Activated T-cell treated with anti-CD3 and anti-CD28 coated beads, Interleukin-2, amount 50 U/mL, for 24 hours (primary cell): ENCODE measurements around the gene MTMR2.
A peak's percentile ranks its signal among the peaks of the same experiment; 100 is the strongest.

Experiments
- DNase-seq: peaks from one replicate; pipeline ENCODE4 v3.0.0-alpha.2; 2020
- H3K27ac Mint-ChIP-seq: 2 replicates; pipeline ENCODE4 v1.8.0; 2020; ENCODE audit warnings: mild to moderate bottlenecking, mixed read lengths
- H3K27me3 Mint-ChIP-seq: 2 replicates; pipeline ENCODE4 v1.8.0; 2020; ENCODE audit warnings: mixed read lengths
- H3K36me3 Mint-ChIP-seq: 2 replicates; pipeline ENCODE4 v1.8.0; 2020; ENCODE audit warnings: low read depth, mixed read lengths
- H3K4me1 Mint-ChIP-seq: 2 replicates; pipeline ENCODE4 v1.8.0; 2020; ENCODE audit warnings: low read depth, mixed read lengths
- H3K4me3 Mint-ChIP-seq: 2 replicates; pipeline ENCODE4 v1.8.0; 2020; ENCODE audit warnings: mild to moderate bottlenecking, moderate library complexity, mixed read lengths
- H3K9me3 Mint-ChIP-seq: 2 replicates; pipeline ENCODE4 v1.8.0; 2020; ENCODE audit warnings: mixed read lengths

The MTMR2 gene

GRCh38 chr11:95795627-95796295 lies 128.1 kb downstream of the MTMR2 start:
- peaks cover 62% of the 10 kb centered on the region for H3K36me3 Mint-ChIP-seq
- H3K27me3 Mint-ChIP-seq: no peaks in the 10 kb centered on the region
- H3K4me1 Mint-ChIP-seq: peaks cover 45% of the 10 kb centered on the region
- H3K27ac Mint-ChIP-seq: no peak overlapping the region
- no peak overlapping the region for H3K4me3 Mint-ChIP-seq
- no peak for DNase-seq
- H3K9me3 Mint-ChIP-seq: no peaks in the 10 kb centered on the region

- peaks cover 54% of the 10 kb centered on the region for H3K36me3 Mint-ChIP-seq
- H3K9me3 Mint-ChIP-seq: no peaks in the 10 kb centered on the region
- DNase-seq: no peak
- H3K4me3 Mint-ChIP-seq: peak overlapping the region; percentile 30
- H3K27me3 Mint-ChIP-seq: no peaks in the 10 kb centered on the region
- H3K4me1 Mint-ChIP-seq: peaks cover 45% of the 10 kb centered on the region
- H3K27ac Mint-ChIP-seq: peak overlapping the region; percentile 26
Measured at GRCh38 chr11:95794086-95794485, 129.8 kb downstream of the MTMR2 start.

- no peaks in the 10 kb centered on the region for H3K27me3 Mint-ChIP-seq
- H3K9me3 Mint-ChIP-seq: no peaks in the 10 kb centered on the region
- no peak for DNase-seq
- H3K36me3 Mint-ChIP-seq: peaks cover 62% of the 10 kb centered on the region
- peaks cover 46% of the 10 kb centered on the region for H3K4me1 Mint-ChIP-seq
- peak overlapping the region; percentile 48 for H3K4me3 Mint-ChIP-seq
- no peak overlapping the region for H3K27ac Mint-ChIP-seq
Measured at GRCh38 chr11:95793116-95793515, 130.8 kb downstream of the MTMR2 start.

- Mint-ChIP-seq H3K27ac (no peak overlapping the region), H3K9me3 (no peaks in the 10 kb centered on the region), H3K27me3 (no peaks in the 10 kb centered on the region), H3K4me3 (peak overlapping the region; percentile 48), H3K4me1 (peaks cover 50% of the 10 kb centered on the region), H3K36me3 (peaks cover 66% of the 10 kb centered on the region)
- DNase-seq: no peak
Measured at GRCh38 chr11:95792700-95793099, 131.2 kb downstream of the MTMR2 start.

GRCh38 chr11:95792200-95792599 lies 131.7 kb downstream of the MTMR2 start:
- H3K4me1 Mint-ChIP-seq: peaks cover 51% of the 10 kb centered on the region
- no peak for DNase-seq
- peaks cover 71% of the 10 kb centered on the region for H3K36me3 Mint-ChIP-seq
- H3K27me3 Mint-ChIP-seq: no peaks in the 10 kb centered on the region
- H3K27ac Mint-ChIP-seq: no peak overlapping the region
- no peaks in the 10 kb centered on the region for H3K9me3 Mint-ChIP-seq
- peak overlapping the region; percentile 96 for H3K4me3 Mint-ChIP-seq

- peaks cover 75% of the 10 kb centered on the region for H3K36me3 Mint-ChIP-seq
- H3K4me1 Mint-ChIP-seq: peaks cover 55% of the 10 kb centered on the region
Measured at GRCh38 chr11:95791709-95792033, 132.2 kb downstream of the MTMR2 start.

GRCh38 chr11:95790933-95791708 lies 132.8 kb downstream of the MTMR2 start:
- H3K27me3 Mint-ChIP-seq: no peaks in the 10 kb centered on the region
- H3K4me3 Mint-ChIP-seq: peak overlapping the region; percentile 96
- H3K9me3 Mint-ChIP-seq: no peaks in the 10 kb centered on the region
- peaks cover 57% of the 10 kb centered on the region for H3K4me1 Mint-ChIP-seq
- H3K36me3 Mint-ChIP-seq: peaks cover 78% of the 10 kb centered on the region
- DNase-seq: no peak
- peak overlapping the region; percentile 100 for H3K27ac Mint-ChIP-seq

More at GRCh38 chr11:95791709-95792033, 132.2 kb downstream of the MTMR2 start:
- Mint-ChIP-seq H3K27me3 (no peaks in the 10 kb centered on the region), H3K9me3 (no peaks in the 10 kb centered on the region), H3K4me3 (peak overlapping the region; percentile 96), H3K27ac (peak overlapping the region; percentile 100)
- DNase-seq: no peak

GRCh38 chr11:95790123-95790932 lies 133.6 kb downstream of the MTMR2 start, which contains the start of gene CEP57:
CEP57 (plus strand) TSS chr11:95790498; CDS start chr11:95790699, 201 bp downstream.
- Mint-ChIP-seq H3K36me3 (peaks cover 79% of the 10 kb centered on the region), H3K27ac (peak within 1 kb of the TSS; percentile 100), H3K9me3 (no peaks in the 10 kb centered on the region), H3K27me3 (no peaks in the 10 kb centered on the region), H3K4me3 (peak within 1 kb of the TSS; percentile 96), H3K4me1 (peaks cover 60% of the 10 kb centered on the region)
- peak; percentile 93 for DNase-seq

GRCh38 chr11:95789506-95790122 lies 134.3 kb downstream of the MTMR2 start, which contains the start of gene FAM76B:
FAM76B (minus strand) TSS chr11:95789782; CDS start chr11:95789478, 304 bp downstream.
- Mint-ChIP-seq H3K27ac (peak within 1 kb of the TSS; percentile 100), H3K27me3 (no peaks in the 10 kb centered on the region), H3K9me3 (no peaks in the 10 kb centered on the region), H3K36me3 (peaks cover 84% of the 10 kb centered on the region), H3K4me3 (peak within 1 kb of the TSS; percentile 96), H3K4me1 (peaks cover 60% of the 10 kb centered on the region)
- DNase-seq: peak; percentile 95

GRCh38 chr11:95788921-95789505 lies 134.9 kb downstream of the MTMR2 start:
- peaks cover 57% of the 10 kb centered on the region for H3K4me1 Mint-ChIP-seq
- H3K27ac Mint-ChIP-seq: peak overlapping the region; percentile 100
- H3K4me3 Mint-ChIP-seq: peak overlapping the region; percentile 96
- peaks cover 84% of the 10 kb centered on the region for H3K36me3 Mint-ChIP-seq
- H3K9me3 Mint-ChIP-seq: no peaks in the 10 kb centered on the region
- H3K27me3 Mint-ChIP-seq: no peaks in the 10 kb centered on the region
- no peak for DNase-seq
